HFF-Myc (cell line): ENCODE data around the gene GPD1L.
A peak's percentile ranks its signal among the peaks of the same experiment; 100 is the strongest.

Experiments used
- DNase-seq: peaks from one replicate; pipeline ENCODE4 v3.0.0-alpha.2; 2011; ENCODE audit warnings: low read depth; ENCODE audit errors: extremely low read depth
- H3K4me3 ChIP-seq: replicated peaks from 2 replicates; pipeline ENCODE4 v1.5.1; 2011; ENCODE audit warnings: low read depth, mild to moderate bottlenecking, control low read depth, low read length
- TF ChIP-seq, protein P1 (sequence below): IDR thresholded peaks from 2 replicates; pipeline ENCODE4 v1.5.1; 2012; ENCODE audit warnings: mild to moderate bottlenecking, low read depth, low read length, control low read depth; ENCODE audit errors: missing control alignments

GPD1L gene

GRCh38 chr3:32175607-32176197, 69.3 kb downstream of the GPD1L start:
- H3K4me3 ChIP-seq: no peak overlapping the region
- TF ChIP-seq, protein P1, sequence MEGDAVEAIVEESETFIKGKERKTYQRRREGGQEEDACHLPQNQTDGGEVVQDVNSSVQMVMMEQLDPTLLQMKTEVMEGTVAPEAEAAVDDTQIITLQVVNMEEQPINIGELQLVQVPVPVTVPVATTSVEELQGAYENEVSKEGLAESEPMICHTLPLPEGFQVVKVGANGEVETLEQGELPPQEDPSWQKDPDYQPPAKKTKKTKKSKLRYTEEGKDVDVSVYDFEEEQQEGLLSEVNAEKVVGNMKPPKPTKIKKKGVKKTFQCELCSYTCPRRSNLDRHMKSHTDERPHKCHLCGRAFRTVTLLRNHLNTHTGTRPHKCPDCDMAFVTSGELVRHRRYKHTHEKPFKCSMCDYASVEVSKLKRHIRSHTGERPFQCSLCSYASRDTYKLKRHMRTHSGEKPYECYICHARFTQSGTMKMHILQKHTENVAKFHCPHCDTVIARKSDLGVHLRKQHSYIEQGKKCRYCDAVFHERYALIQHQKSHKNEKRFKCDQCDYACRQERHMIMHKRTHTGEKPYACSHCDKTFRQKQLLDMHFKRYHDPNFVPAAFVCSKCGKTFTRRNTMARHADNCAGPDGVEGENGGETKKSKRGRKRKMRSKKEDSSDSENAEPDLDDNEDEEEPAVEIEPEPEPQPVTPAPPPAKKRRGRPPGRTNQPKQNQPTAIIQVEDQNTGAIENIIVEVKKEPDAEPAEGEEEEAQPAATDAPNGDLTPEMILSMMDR: peak; percentile 66
- peak; percentile 44 for DNase-seq

DNA sequence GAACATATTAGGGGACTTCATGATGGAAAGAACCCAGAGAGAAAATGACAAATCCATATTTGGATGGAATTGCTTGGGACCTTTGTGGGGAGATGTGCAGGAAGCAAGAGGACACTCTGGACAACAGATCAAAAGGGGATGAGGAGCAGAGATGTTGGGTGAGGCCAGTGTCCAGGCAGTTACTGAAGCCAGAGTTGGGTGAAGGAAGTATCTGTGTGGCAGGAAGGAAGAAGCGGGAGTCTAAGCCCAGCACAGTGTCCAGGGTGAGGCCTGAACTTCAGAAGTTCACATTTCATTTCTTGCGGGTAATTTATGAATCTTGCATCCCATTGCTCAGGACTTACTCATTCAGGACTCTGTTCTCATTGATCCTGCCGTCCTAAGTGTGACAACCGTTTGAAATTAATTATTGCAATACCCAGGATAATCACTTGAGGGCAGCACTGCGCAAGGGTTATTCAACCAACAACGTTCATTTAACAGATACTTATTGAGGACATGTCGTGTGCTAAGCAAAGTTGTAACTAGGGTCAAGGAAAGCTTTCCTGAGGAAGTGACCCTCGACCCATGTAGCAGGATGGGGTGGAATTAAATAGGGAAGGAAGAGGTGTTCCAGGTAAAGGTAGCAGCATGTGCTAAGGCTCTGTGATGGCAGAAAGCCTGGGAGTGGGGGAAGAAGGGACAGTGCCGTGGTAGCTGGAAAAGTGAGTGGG, 70.7 kb downstream of the GPD1L start:
- TF ChIP-seq, protein P1: peak; percentile 63
- no peak overlapping the region for H3K4me3 ChIP-seq
- peak; percentile 20 for DNase-seq

GRCh38 chr3:32177702-32178198, 71.3 kb downstream of the GPD1L start:
- TF ChIP-seq, protein P1: peak; percentile 76
- peak; percentile 38 for DNase-seq

GRCh38 chr3:32180141-32180784, 73.8 kb downstream of the GPD1L start:
- TF ChIP-seq, protein P1: no peak
- DNase-seq: no peak
- no peak overlapping the region for H3K4me3 ChIP-seq

More at GRCh38 chr3:32177702-32178198, 71.3 kb downstream of the GPD1L start:
- H3K4me3 ChIP-seq: no peak overlapping the region

DNA sequence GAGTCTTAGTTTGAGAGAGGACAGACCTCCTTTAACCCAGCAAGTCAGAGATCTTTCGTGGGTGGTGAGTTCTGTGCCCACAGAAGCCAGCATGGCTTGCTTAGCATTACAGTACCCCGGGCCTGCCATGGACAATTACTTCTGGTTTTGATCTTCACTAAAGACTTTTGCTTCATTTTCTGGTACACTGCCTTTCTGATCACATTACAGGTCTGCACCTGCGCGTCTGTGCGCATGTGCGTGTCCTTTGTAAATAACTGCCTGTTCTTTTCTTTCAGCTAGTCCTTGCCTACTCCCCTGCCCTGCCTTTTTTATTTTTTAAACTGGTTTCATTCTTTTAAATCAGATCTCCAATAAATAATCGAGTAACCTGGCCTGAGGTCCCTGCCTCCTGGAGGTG, 74.9 kb downstream of the GPD1L start:
- no peak for DNase-seq
- TF ChIP-seq, protein P1: no peak
- H3K4me3 ChIP-seq: no peak overlapping the region

DNA sequence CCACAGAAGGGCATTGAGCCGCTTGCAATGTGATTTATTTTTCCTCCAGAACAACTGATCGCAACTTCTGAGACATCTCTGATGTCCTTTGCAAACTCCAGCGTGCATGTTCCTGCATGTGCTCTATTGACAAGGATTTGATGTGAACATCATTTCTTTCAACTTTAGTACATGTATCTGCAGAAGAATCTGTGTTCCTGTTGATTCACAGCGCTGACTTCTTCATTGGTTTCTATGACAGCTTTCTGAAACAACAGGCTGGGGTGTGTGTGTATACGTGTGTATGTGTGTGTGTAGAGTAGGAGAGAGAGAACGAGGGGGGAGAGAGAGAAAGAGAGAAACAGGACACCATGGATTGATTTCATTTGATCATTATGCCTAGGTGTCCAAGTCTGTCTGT, 75.4 kb downstream of the GPD1L start:
- H3K4me3 ChIP-seq: no peak overlapping the region
- no peak for DNase-seq
- TF ChIP-seq, protein P1: no peak
